Fibroblast of lung (primary cell): Measurements from ENCODE around the gene ZBTB12.
"Not testable (repeated sequence)": the region's sequence is repeated elsewhere in the genome, so short reads cannot be mapped to it uniquely, and the experiment has no call there.

Source experiments
- CTCF ChIP-seq, 2 donors: IDR thresholded peaks in 1 of 2; conservative IDR thresholded peaks in 1 of 2; 1 replicate in 1 of 2; 2 replicates in 1 of 2; pipeline ENCODE4 v1.5.1; 2011 to 2012; ENCODE audit warnings: low read length in 2 of 2, control low read depth in 1 of 2, inconsistent platforms in 1 of 2, low read depth in 1 of 2, mild to moderate bottlenecking in 1 of 2
- EZH2 ChIP-seq: IDR thresholded peaks from 2 replicates; pipeline ENCODE4 v1.5.1; 2012; ENCODE audit warnings: low read length, control low read depth, mild to moderate bottlenecking; ENCODE audit errors: missing control alignments

GRCh38 chr6:31851980-31852718 is 49.7 kb downstream of the ZBTB12 start:
- TF ChIP-seq CTCF (conservative IDR thresholded peaks at IDR 0.05 in 1 of 2, IDR thresholded peaks at IDR 0.05 in 1 of 2; ENCODE audit: low read depth in 1 of 2, low read length in 2 of 2); EZH2: not testable (repeated sequence)
